ENCODE measurements around the gene TNFRSF19.

The TNFRSF19 gene

DNA sequence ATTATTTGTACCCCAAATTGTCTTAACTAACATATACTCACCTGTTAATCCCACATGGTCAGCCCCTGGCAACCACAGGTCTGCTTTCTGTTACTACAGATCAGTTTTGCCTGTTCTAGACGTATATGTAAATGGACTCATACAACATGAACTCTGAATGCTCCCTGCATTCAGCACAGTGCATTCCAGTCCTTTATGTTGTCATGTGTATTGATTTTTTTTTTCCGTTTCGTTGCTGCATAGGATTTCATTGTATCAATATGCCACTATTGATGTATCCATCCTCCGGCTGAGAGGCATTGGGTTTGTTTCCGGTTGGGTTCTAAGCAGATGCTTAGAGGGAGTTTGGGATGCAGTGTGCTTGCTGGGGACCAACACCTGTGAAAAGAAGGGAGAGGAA is 36.1 kb upstream of the TNFRSF19 start:
- Histone ChIP-seq H3K9me2 (ENCODE audit: low read depth, low read length) (no peaks in the 10 kb centered on the region), H2AFZ (ENCODE audit: low read length) (no peak overlapping the region), H3K9me3 (ENCODE audit: low read length) (no peaks in the 10 kb centered on the region), H3K4me3 (ENCODE audit: low read depth, low read length, poor library complexity, severe bottlenecking) (no peak overlapping the region), H3K27ac (ENCODE audit: low read depth, low read length, poor library complexity, severe bottlenecking) (no peak overlapping the region), H3K4me2 (ENCODE audit: low read length) (no peak overlapping the region), H3K9ac (ENCODE audit: low read length) (no peak overlapping the region), H4K20me1 (ENCODE audit: insufficient read depth, low read length) (no peaks in the 10 kb centered on the region), H3K27me3 (ENCODE audit: insufficient read depth, low read length) (no peaks in the 10 kb centered on the region), H3K36me3 (ENCODE audit: insufficient read depth, low read length) (no peaks in the 10 kb centered on the region), H3F3A (ENCODE audit: insufficient read depth, low read length) (no peaks in the 10 kb centered on the region), H3K4me1 (ENCODE audit: insufficient read depth, low read length, severe bottlenecking) (no peaks in the 10 kb centered on the region), H3K79me2 (ENCODE audit: insufficient read depth, low read length) (no peaks in the 10 kb centered on the region)
- TF ChIP-seq EZH2 (IDR thresholded peaks at IDR 0.05; ENCODE audit: borderline replicate concordance, low read length), result no peak
- TF ChIP-seq, protein P1, sequence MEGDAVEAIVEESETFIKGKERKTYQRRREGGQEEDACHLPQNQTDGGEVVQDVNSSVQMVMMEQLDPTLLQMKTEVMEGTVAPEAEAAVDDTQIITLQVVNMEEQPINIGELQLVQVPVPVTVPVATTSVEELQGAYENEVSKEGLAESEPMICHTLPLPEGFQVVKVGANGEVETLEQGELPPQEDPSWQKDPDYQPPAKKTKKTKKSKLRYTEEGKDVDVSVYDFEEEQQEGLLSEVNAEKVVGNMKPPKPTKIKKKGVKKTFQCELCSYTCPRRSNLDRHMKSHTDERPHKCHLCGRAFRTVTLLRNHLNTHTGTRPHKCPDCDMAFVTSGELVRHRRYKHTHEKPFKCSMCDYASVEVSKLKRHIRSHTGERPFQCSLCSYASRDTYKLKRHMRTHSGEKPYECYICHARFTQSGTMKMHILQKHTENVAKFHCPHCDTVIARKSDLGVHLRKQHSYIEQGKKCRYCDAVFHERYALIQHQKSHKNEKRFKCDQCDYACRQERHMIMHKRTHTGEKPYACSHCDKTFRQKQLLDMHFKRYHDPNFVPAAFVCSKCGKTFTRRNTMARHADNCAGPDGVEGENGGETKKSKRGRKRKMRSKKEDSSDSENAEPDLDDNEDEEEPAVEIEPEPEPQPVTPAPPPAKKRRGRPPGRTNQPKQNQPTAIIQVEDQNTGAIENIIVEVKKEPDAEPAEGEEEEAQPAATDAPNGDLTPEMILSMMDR (IDR thresholded peaks at IDR 0.05; ENCODE audit: low read length), result no peak

DNA sequence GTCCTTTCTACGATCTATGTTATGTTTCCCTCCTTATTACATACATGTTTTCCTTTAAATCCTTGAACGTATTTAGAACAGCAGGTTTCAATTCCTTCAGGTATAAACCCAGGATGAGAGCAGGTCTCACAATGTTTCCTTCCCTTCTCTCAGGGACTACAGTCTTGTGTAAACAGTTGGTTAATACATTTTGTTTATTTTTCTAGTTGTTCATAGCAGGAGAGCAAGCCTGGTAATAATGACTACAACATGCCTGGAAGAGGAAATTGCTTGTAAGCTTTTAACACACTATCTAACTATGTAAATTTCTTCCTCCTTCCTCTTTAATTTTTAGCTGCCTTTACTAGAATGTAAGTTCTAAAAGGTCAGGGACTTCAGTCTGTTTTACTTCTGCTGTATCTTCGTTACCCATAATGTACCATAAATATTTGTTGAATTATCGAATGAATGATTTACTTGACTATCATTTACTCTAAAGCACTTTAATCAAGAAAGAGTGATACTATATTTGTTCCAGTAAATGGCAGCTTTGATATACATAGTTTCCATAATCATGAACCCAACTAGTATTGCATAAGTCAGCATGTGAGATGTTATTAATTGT is 28.9 kb upstream of the TNFRSF19 start:
- Histone ChIP-seq H3K36me3 (ENCODE audit: insufficient read depth, low read length) (no peaks in the 10 kb centered on the region), H3K9me3 (ENCODE audit: low read length) (no peaks in the 10 kb centered on the region), H3K79me2 (ENCODE audit: insufficient read depth, low read length) (no peaks in the 10 kb centered on the region), H3K27ac (ENCODE audit: low read depth, low read length, poor library complexity, severe bottlenecking) (no peak overlapping the region), H3K4me3 (ENCODE audit: low read depth, low read length, poor library complexity, severe bottlenecking) (no peak overlapping the region), H3K4me2 (ENCODE audit: low read length) (no peak overlapping the region), H4K20me1 (ENCODE audit: insufficient read depth, low read length) (no peaks in the 10 kb centered on the region), H3F3A (ENCODE audit: insufficient read depth, low read length) (no peaks in the 10 kb centered on the region), H3K4me1 (ENCODE audit: insufficient read depth, low read length, severe bottlenecking) (no peaks in the 10 kb centered on the region), H3K27me3 (ENCODE audit: insufficient read depth, low read length) (no peaks in the 10 kb centered on the region), H2AFZ (ENCODE audit: low read length) (no peak overlapping the region), H3K9ac (ENCODE audit: low read length) (no peak overlapping the region), H3K9me2 (ENCODE audit: low read depth, low read length) (no peaks in the 10 kb centered on the region)
- TF ChIP-seq, protein P1 (IDR thresholded peaks at IDR 0.05; ENCODE audit: low read length), result no peak
- TF ChIP-seq EZH2 (IDR thresholded peaks at IDR 0.05; ENCODE audit: borderline replicate concordance, low read length), result no peak

DNA sequence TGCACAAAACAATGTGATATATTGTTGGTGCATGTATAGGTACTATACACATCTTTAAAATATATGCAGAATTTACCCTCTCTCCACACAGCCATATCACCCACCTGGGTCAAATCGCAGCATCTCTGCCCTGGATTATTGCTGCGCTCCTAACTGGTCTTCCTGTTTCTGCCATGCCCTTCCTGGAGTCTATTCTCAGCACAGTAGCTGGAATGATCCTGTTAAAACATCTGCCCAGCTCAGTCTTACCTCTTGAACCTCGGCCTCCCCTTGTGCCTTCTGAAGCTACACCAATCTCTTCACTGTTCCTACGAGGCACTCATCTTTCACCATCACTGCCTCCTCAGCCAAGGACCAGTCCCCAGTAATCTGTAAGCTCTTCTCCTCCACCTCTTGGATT is 25.5 kb upstream of the TNFRSF19 start:
- Histone ChIP-seq H3K4me1 (ENCODE audit: insufficient read depth, low read length, severe bottlenecking) (no peaks in the 10 kb centered on the region), H3K9ac (ENCODE audit: low read length) (no peak overlapping the region), H3K4me3 (ENCODE audit: low read depth, low read length, poor library complexity, severe bottlenecking) (no peak overlapping the region), H3K9me2 (ENCODE audit: low read depth, low read length) (no peaks in the 10 kb centered on the region), H3K27ac (ENCODE audit: low read depth, low read length, poor library complexity, severe bottlenecking) (no peak overlapping the region), H4K20me1 (ENCODE audit: insufficient read depth, low read length) (no peaks in the 10 kb centered on the region), H3K27me3 (ENCODE audit: insufficient read depth, low read length) (no peaks in the 10 kb centered on the region; the same call in 1 of the 2 replicates), H3K36me3 (ENCODE audit: insufficient read depth, low read length) (no peaks in the 10 kb centered on the region), H3K4me2 (ENCODE audit: low read length) (no peak overlapping the region), H2AFZ (ENCODE audit: low read length) (no peak overlapping the region), H3K79me2 (ENCODE audit: insufficient read depth, low read length) (no peaks in the 10 kb centered on the region), H3F3A (ENCODE audit: insufficient read depth, low read length) (no peaks in the 10 kb centered on the region), H3K9me3 (ENCODE audit: low read length) (no peaks in the 10 kb centered on the region)
- TF ChIP-seq, protein P1 (IDR thresholded peaks at IDR 0.05; ENCODE audit: low read length), result no peak
- TF ChIP-seq EZH2 (IDR thresholded peaks at IDR 0.05; ENCODE audit: borderline replicate concordance, low read length), result no peak
